ENCODE results near the gene MTHFD1L.

MTHFD1L gene

DNA sequence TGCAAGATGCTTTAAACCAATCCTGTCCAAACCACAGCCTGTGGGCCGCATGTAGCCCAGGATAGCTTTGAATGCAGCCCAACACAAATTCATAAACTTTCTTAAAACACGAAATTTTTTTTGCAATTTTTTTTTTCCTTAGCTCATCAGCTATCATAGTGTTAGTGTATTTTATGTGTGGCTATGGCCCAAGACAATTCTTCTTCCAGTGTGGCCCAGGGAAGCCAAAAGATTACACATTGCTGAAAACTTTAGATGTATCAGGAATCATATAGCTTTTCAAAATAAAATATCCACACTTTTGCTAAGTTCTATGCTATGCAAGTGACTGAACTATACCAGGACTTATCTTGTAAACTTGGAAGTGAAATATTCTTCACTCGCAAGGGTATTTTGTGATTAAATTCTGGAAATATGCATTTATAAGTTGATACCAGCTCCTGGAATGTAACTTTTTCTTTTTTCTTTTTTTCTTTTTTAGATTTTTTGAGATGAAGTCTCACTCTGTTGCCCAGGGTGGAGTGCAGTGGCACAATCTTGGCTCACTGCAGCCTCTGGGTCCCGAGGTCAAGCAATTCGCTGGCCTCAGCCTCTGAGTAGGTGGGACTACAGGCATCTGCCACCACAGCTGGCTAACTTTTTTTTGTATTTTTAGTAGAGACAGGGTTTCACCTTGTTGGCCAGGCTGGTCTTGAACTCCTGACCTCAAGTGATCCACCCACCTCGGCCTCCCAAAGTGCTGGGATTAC lies 49.8 kb downstream of the MTHFD1L start:
- Histone ChIP-seq H3K4me3 (no peak overlapping the region), H3K9ac (ENCODE audit: insufficient read length) (no peak overlapping the region), H3K36me3 (ENCODE audit: insufficient read depth, low read length) (peaks cover 36% of the 10 kb centered on the region), H3K27ac (no peak overlapping the region), H3K9me3 (ENCODE audit: low read depth, low read length) (no peaks in the 10 kb centered on the region)
- TF ChIP-seq EZH2 (IDR thresholded peaks at IDR 0.05) (no peak), FOXP2 (optimal IDR thresholded peaks at IDR 0.05; ENCODE audit: control extremely low read depth, extremely low read length, insufficient read depth) (no peak), POLR2AphosphoS5 (IDR thresholded peaks at IDR 0.05; ENCODE audit: borderline replicate concordance, low read depth, low read length) (no peak)
- DNase-seq (ENCODE audit: low read depth, low spot score), result no peak

DNA sequence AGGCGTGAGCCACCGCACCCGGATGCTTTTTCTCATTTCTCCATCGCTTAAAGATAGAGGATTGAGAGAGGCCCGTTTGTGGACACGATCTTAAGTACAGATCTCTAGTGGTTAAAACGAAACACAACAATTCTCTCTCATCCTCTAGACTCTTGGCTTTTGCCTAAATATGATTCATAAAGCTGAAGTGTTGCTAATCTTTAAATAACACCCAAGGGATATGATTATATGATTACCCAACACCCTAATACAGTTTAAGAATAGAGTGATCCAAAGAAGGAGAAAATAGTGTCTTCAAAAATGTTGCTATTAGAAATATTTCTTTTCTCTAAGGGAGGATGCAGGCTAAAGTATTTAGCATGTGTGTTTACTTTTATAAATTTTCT lies 50.4 kb downstream of the MTHFD1L start:
- TF ChIP-seq FOXP2 (optimal IDR thresholded peaks at IDR 0.05; ENCODE audit: control extremely low read depth, extremely low read length, insufficient read depth), result no peak
- Histone ChIP-seq H3K9ac (ENCODE audit: insufficient read length) (no peak overlapping the region), H3K9me3 (ENCODE audit: low read depth, low read length) (no peaks in the 10 kb centered on the region), H3K36me3 (ENCODE audit: insufficient read depth, low read length) (peaks cover 32% of the 10 kb centered on the region), H3K27ac (no peak overlapping the region), H3K4me3 (no peak overlapping the region)
- no peak for DNase-seq (ENCODE audit: low read depth, low spot score)

DNA sequence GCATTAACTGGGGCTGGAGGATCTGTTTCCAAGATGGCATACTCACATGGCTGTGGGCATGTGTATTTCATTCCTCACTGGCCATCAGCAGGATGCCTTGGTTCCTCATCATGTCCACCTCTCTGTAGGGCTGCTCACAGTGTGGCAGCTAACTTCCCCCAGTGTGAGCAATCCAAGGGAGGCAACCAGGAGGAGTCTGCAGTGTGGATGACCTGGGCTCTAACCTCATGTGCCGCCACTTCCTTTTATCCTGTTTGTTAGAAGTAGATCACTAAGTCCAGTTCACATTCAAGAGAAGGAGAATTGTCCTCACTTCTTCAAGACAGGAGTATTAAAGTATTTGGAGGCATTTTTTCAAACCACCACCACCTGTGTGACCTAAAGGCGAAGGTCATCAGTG lies 54.4 kb downstream of the MTHFD1L start:
- H3K9ac ChIP-seq (ENCODE audit: insufficient read length), result no peak overlapping the region
- H3K27ac ChIP-seq, result no peak overlapping the region
- H3K4me3 ChIP-seq, result no peak overlapping the region
- no peak for TF ChIP-seq EZH2 (IDR thresholded peaks at IDR 0.05)
- no peak for TF ChIP-seq FOXP2 (optimal IDR thresholded peaks at IDR 0.05; ENCODE audit: control extremely low read depth, extremely low read length, insufficient read depth)
- TF ChIP-seq POLR2AphosphoS5 (IDR thresholded peaks at IDR 0.05; ENCODE audit: borderline replicate concordance, low read depth, low read length), result no peak
- no peaks in the 10 kb centered on the region for H3K9me3 ChIP-seq (ENCODE audit: low read depth, low read length)
- H3K36me3 ChIP-seq (ENCODE audit: insufficient read depth, low read length), result peaks cover 27% of the 10 kb centered on the region
- no peak for DNase-seq (ENCODE audit: low read depth, low spot score)

DNA sequence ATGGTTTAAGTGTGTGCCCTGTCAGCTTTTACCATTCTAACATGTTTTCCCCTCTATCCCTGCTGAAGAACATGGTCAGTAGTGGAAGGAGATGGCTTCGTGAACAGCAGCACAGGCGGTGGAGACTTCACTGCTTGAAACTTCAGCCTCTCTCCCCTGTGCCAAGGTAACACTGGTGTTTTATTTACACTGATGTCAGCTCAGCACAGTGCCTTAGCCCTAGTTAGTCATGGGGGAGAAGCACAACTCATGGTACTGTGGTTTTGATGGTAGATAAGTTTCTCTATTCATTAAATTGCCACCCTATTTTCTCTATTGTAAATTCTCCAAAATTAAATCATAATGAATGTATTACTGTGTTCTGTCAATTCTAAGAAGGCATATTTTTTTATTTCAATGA lies 56.6 kb downstream of the MTHFD1L start:
- H3K36me3 ChIP-seq (ENCODE audit: insufficient read depth, low read length), result peaks cover 41% of the 10 kb centered on the region
- no peak for TF ChIP-seq POLR2AphosphoS5 (IDR thresholded peaks at IDR 0.05; ENCODE audit: borderline replicate concordance, low read depth, low read length)
- TF ChIP-seq FOXP2 (optimal IDR thresholded peaks at IDR 0.05; ENCODE audit: control extremely low read depth, extremely low read length, insufficient read depth), result no peak
- no peak for TF ChIP-seq EZH2 (IDR thresholded peaks at IDR 0.05)
- H3K9ac ChIP-seq (ENCODE audit: insufficient read length), result no peak overlapping the region

DNA sequence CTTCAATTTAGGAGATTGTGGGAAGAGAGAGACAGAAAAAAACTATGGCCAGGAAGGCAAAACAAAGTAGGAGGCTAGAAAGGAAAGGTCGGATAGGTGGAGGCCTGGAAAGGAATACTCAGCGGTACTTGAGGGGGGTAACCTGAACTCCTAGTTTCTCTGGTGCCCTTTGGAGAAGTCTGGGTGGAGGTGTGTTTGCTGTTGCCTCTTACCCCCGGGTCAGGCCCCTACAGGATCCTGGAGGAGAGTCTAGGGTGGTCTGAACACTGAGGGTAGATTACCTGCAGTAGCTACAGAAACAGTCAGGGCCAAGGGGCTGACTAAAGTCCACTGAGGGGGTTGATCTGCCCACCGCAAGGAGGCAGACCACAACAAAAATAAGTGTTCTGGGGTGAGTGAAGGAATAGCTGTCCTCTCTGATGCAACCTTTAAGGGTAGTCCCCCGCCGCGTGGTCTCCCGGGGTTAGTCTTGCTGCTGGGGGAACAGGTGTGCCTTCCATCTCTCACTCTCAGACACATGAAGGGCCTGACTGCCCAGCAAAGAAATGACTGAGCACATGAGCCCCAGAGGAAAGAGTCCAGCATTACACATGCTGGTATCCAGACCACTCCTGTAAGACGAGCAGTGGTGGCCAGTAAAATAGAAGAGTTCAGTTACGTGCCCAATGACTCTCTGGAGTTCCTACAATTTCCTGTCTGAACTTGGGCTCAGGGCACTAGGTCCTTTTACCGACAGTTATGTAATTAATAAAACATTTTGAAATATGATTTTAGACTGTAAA lies 59.5 kb downstream of the MTHFD1L start:
- DNase-seq (ENCODE audit: low read depth, low spot score), result no peak
- TF ChIP-seq POLR2AphosphoS5 (IDR thresholded peaks at IDR 0.05; ENCODE audit: borderline replicate concordance, low read depth, low read length) (no peak), FOXP2 (optimal IDR thresholded peaks at IDR 0.05; ENCODE audit: control extremely low read depth, extremely low read length, insufficient read depth) (no peak), EZH2 (IDR thresholded peaks at IDR 0.05) (no peak)
- Histone ChIP-seq H3K36me3 (ENCODE audit: insufficient read depth, low read length) (peaks cover 30% of the 10 kb centered on the region), H3K4me3 (no peak overlapping the region), H3K9me3 (ENCODE audit: low read depth, low read length) (no peaks in the 10 kb centered on the region), H3K27ac (no peak overlapping the region), H3K9ac (ENCODE audit: insufficient read length) (no peak overlapping the region)

More for the DNA sequence above, 56.6 kb downstream of the MTHFD1L start:
- DNase-seq (ENCODE audit: low read depth, low spot score), result no peak
- Histone ChIP-seq H3K4me3 (no peak overlapping the region), H3K9me3 (ENCODE audit: low read depth, low read length) (no peaks in the 10 kb centered on the region), H3K27ac (no peak overlapping the region)

DNA sequence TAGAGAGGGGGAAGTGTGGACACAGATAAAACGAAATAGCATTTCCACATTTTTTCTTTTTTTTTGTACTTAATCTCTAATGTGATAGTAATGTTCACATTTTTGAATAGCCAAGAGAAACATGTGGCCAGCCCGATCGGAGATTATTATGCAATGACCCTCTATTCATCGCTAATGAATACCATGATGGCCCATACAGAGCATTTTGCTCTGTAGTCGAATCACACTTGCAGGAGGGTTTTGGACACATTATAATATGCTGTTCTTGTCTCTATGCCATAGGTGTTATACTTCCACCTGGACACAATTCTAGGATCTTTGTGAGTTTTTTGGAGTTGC lies 60.1 kb downstream of the MTHFD1L start:
- H3K27ac ChIP-seq, result no peak overlapping the region; the same call in 1 of the 2 replicates
- no peak for TF ChIP-seq POLR2AphosphoS5 (IDR thresholded peaks at IDR 0.05; ENCODE audit: borderline replicate concordance, low read depth, low read length)
- TF ChIP-seq FOXP2 (optimal IDR thresholded peaks at IDR 0.05; ENCODE audit: control extremely low read depth, extremely low read length, insufficient read depth), result no peak
- TF ChIP-seq EZH2 (IDR thresholded peaks at IDR 0.05), result no peak
- H3K9ac ChIP-seq (ENCODE audit: insufficient read length), result no peak overlapping the region
- peaks cover 27% of the 10 kb centered on the region for H3K36me3 ChIP-seq (ENCODE audit: insufficient read depth, low read length)
- no peaks in the 10 kb centered on the region for H3K9me3 ChIP-seq (ENCODE audit: low read depth, low read length)
- DNase-seq (ENCODE audit: low read depth, low spot score), result no peak
- H3K4me3 ChIP-seq, result no peak overlapping the region

DNA sequence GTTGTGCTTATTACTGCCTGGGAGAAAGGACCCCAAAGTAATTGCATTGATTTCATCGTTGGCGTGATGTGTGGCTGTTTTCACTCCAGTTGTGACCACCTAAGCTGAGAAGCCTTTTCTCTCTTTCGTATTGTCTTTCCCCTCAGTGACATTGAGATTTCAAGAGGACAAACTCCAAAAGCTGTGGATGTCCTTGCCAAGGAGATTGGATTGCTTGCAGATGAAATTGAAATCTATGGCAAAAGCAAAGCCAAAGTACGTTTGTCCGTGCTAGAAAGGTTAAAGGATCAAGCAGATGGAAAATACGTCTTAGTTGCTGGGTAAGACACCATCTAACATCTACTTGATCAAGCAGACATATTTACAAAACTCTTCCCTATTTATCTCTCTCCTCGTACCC lies 60.5 kb downstream of the MTHFD1L start:
- DNase-seq (ENCODE audit: low read depth, low spot score), result no peak
- Histone ChIP-seq H3K9me3 (ENCODE audit: low read depth, low read length) (no peaks in the 10 kb centered on the region), H3K4me3 (no peak overlapping the region), H3K27ac (no peak overlapping the region; the same call in 1 of the 2 replicates), H3K36me3 (ENCODE audit: insufficient read depth, low read length) (peaks cover 27% of the 10 kb centered on the region), H3K9ac (ENCODE audit: insufficient read length) (no peak overlapping the region)
- TF ChIP-seq FOXP2 (optimal IDR thresholded peaks at IDR 0.05; ENCODE audit: control extremely low read depth, extremely low read length, insufficient read depth), result no peak
- TF ChIP-seq EZH2 (IDR thresholded peaks at IDR 0.05), result no peak
- TF ChIP-seq POLR2AphosphoS5 (IDR thresholded peaks at IDR 0.05; ENCODE audit: borderline replicate concordance, low read depth, low read length), result no peak

DNA sequence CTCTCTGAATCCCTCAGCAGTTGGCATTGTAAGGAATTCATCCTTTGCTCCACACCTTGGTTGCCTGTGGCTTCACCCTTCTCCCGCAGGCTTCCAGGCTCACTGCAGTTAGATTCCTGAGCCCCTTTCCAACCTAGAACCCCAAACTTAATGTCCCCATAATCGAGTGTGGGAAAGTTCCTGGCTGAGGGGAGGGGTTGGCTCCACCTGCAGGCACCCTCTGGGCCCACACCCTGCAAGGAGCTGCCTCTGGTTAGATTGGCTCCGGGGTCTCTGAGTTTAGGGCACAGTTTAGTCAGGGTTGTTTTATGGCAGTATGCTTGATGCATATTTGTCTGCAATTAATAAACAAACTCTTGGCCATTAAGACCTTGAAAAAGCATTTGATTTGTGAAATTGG lies 63.4 kb downstream of the MTHFD1L start:
- TF ChIP-seq FOXP2 (optimal IDR thresholded peaks at IDR 0.05; ENCODE audit: control extremely low read depth, extremely low read length, insufficient read depth) (no peak), POLR2AphosphoS5 (IDR thresholded peaks at IDR 0.05; ENCODE audit: borderline replicate concordance, low read depth, low read length) (no peak), EZH2 (IDR thresholded peaks at IDR 0.05) (no peak)
- no peak overlapping the region for H3K9ac ChIP-seq (ENCODE audit: insufficient read length)
- 0 out of 2 replicates have a peak overlapping the region, but pooled peaks have one; percentile 28 for H3K27ac ChIP-seq
- H3K9me3 ChIP-seq (ENCODE audit: low read depth, low read length), result no peaks in the 10 kb centered on the region
- H3K36me3 ChIP-seq (ENCODE audit: insufficient read depth, low read length), result peaks cover 22% of the 10 kb centered on the region
- no peak overlapping the region for H3K4me3 ChIP-seq
- no peak for DNase-seq (ENCODE audit: low read depth, low spot score)
